Measurements from ENCODE around the gene PDZD2. TPM values are rescaled to one million over a fixed set of nuclear protein-coding genes. Genes with fewer than 3 reads are reported as not detected.
A peak's percentile ranks its signal among the peaks of the same experiment; 100 is the strongest.

Gene PDZD2
- total and polyA plus RNA-seq, 9 donors = 4.6 to 12.6 (median 7.9) TPM

DNA sequence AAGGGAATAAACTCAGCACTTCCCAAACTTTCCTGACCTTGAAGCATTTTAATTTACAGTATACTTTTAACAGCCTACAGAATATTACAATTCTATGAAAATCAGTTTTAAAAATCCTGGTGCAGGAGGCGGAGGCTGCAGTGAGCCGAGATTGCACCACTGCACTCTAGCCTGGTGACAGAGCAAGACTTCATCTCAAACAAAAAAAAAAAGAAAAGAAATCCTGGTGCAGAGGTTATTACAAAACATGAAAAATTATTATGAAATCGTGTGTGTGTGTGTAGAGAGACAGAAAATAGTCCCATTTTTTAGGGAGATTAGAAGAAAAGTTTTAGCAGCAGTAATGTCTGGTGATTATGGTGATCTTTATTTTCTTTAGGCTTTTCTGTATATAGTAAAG, 508.3 kb downstream of the PDZD2 start:
- Histone ChIP-seq H3K36me3 (ENCODE audit: control insufficient read depth, insufficient read depth, low read length) (peaks cover 6% of the 10 kb centered on the region), H3K27me3 (ENCODE audit: control insufficient read depth, insufficient read depth, low read length) (no peaks in the 10 kb centered on the region), H3K4me3 (ENCODE audit: low read length) (no peak overlapping the region), H3K9me3 (replicated peaks; ENCODE audit: control insufficient read depth, low read depth, low read length) (no peaks in the 10 kb centered on the region), H3K27ac (ENCODE audit: low read length) (no peak overlapping the region), H3K4me1 (ENCODE audit: control insufficient read depth, insufficient read depth, low read length) (peaks cover 12% of the 10 kb centered on the region)
- no peak for DNase-seq
- WGBS (ENCODE audit: insufficient coverage) = no CpG with 5 or more reads among the region's 3 CpGs

DNA sequence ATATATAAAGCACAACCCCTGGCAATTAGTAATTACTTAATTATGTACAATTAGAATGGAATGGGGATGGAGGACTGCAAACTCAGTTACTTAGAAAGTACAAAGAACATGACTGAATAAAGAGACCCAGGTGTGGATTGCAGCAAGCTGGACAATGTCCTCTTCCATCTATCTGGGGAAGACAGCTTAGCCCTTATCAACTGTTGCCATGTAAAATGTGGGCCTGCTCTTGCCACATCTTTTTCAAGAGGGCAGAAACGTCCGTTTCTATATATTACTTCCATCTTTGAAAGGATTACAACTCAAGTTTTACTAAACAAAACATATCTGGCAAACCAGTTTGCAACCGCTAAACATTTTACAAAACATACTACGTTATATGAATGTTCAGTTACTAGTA, 509.0 kb downstream of the PDZD2 start:
- WGBS (ENCODE audit: insufficient coverage) = 80% methylated on average over 2 of the region's 4 CpGs
- peaks cover 12% of the 10 kb centered on the region for H3K4me1 ChIP-seq (ENCODE audit: control insufficient read depth, insufficient read depth, low read length)
- H3K27me3 ChIP-seq (ENCODE audit: control insufficient read depth, insufficient read depth, low read length) = no peaks in the 10 kb centered on the region
- H3K36me3 ChIP-seq (ENCODE audit: control insufficient read depth, insufficient read depth, low read length) = peaks cover 6% of the 10 kb centered on the region
- no peak overlapping the region for H3K4me3 ChIP-seq (ENCODE audit: low read length)
- no peak for DNase-seq
- no peaks in the 10 kb centered on the region for H3K9me3 ChIP-seq (replicated peaks; ENCODE audit: control insufficient read depth, low read depth, low read length)
- H3K27ac ChIP-seq (ENCODE audit: low read length) = no peak overlapping the region

DNA sequence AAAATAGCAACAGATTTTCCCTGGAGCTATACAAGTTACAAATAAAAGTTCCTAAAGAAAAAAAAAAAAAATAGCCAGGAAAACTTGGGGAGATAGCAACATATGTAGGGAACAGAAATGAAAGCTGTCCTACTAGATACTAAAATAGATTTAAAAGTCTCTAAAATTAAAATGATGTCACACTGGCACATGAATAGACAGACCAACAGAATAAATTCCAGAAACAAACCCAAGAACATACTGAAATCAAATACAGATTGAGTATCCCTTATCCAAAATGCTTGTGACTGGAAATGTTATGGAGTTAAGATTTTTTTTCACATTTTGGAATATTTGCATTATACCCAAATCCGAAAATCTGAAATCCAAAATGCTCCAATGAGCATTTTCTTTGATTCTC, 511.4 kb downstream of the PDZD2 start:
- H3K27ac ChIP-seq (ENCODE audit: low read length) = no peak overlapping the region
- H3K4me3 ChIP-seq (ENCODE audit: low read length) = no peak overlapping the region
- no CpG with 5 or more reads among the region's 1 CpG for WGBS (ENCODE audit: insufficient coverage)
- H3K9me3 ChIP-seq (replicated peaks; ENCODE audit: control insufficient read depth, low read depth, low read length) = no peaks in the 10 kb centered on the region
- no peaks in the 10 kb centered on the region for H3K27me3 ChIP-seq (ENCODE audit: control insufficient read depth, insufficient read depth, low read length)
- H3K36me3 ChIP-seq (ENCODE audit: control insufficient read depth, insufficient read depth, low read length) = peaks cover 6% of the 10 kb centered on the region
- peaks cover 2% of the 10 kb centered on the region for H3K4me1 ChIP-seq (ENCODE audit: control insufficient read depth, insufficient read depth, low read length)
- peak; percentile 51 for DNase-seq

DNA sequence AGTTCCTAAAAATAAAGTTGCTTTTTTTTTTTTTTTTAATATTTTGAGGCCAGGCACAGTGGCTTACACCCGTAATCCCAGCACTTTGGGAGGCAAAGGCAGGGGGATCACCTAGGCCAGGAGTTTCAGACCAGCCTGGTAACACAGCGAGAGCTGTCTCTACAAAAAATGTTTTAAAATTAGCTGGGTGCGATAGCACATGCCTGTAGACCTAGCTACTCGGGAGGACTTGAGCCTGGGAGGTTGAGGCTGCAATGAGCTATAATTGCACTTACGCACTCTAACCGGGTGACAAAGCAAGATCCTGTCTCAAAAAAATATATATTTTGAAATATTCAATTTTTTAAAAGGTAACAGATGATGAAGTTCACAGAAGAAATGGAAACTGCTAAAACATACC, 512.3 kb downstream of the PDZD2 start:
- Histone ChIP-seq H3K36me3 (ENCODE audit: control insufficient read depth, insufficient read depth, low read length) (peaks cover 6% of the 10 kb centered on the region), H3K4me3 (ENCODE audit: low read length) (no peak overlapping the region), H3K4me1 (ENCODE audit: control insufficient read depth, insufficient read depth, low read length) (no peaks in the 10 kb centered on the region), H3K9me3 (replicated peaks; ENCODE audit: control insufficient read depth, low read depth, low read length) (no peaks in the 10 kb centered on the region), H3K27me3 (ENCODE audit: control insufficient read depth, insufficient read depth, low read length) (no peaks in the 10 kb centered on the region), H3K27ac (ENCODE audit: low read length) (no peak overlapping the region)
- 80% methylated on average over 2 of the region's 6 CpGs for WGBS (ENCODE audit: insufficient coverage)
- no peak for DNase-seq

DNA sequence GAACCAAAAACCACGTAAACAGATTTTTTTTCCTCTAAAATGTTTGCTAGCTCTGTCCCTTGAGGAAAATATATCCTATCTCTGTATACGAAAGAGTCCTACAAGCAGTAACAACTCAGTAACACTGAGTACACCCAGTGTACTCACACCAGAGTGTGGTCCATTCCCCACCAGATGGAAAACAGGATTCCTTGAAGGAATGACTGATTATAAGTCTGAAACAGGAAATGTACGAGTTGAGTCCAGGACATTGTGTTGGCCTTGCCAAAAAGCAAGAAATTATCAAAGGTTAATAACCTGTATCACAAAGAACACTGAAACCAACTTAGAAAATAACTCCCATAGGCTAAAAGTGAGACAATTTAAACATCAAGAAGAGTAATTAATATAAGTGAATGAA, 514.8 kb downstream of the PDZD2 start:
- no peaks in the 10 kb centered on the region for H3K9me3 ChIP-seq (replicated peaks; ENCODE audit: control insufficient read depth, low read depth, low read length)
- H3K27me3 ChIP-seq (ENCODE audit: control insufficient read depth, insufficient read depth, low read length) = no peaks in the 10 kb centered on the region
- peaks cover 8% of the 10 kb centered on the region for H3K36me3 ChIP-seq (ENCODE audit: control insufficient read depth, insufficient read depth, low read length)
- no peaks in the 10 kb centered on the region for H3K4me1 ChIP-seq (ENCODE audit: control insufficient read depth, insufficient read depth, low read length)
- DNase-seq = peak; percentile 25
- H3K27ac ChIP-seq (ENCODE audit: low read length) = no peak overlapping the region
- WGBS (ENCODE audit: insufficient coverage) = no CpG with 5 or more reads among the region's 3 CpGs
- H3K4me3 ChIP-seq (ENCODE audit: low read length) = no peak overlapping the region

DNA sequence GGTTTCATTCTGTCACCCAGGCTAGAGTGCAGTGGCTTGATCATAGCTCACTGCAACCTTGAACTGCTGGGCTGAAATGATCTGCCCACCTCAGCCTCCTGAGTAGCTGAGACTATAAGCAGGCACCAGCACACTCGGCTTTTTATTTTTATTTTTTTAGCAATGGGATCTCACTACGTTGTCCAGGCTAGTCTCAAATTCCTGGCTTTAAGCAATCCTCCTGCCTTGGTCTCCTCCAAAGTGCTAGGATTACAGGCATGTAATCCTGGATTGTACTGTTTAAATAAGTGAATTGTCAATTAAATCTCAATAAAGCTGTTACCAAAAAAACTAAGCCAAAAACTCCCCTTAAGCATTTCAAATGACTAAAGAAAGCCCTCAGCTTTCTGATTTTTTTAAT, 516.3 kb downstream of the PDZD2 start:
- no peaks in the 10 kb centered on the region for H3K27me3 ChIP-seq (ENCODE audit: control insufficient read depth, insufficient read depth, low read length)
- H3K4me1 ChIP-seq (ENCODE audit: control insufficient read depth, insufficient read depth, low read length) = no peaks in the 10 kb centered on the region
- no CpG with 5 or more reads among the region's 2 CpGs for WGBS (ENCODE audit: insufficient coverage)
- peaks cover 3% of the 10 kb centered on the region for H3K36me3 ChIP-seq (ENCODE audit: control insufficient read depth, insufficient read depth, low read length)
- H3K4me3 ChIP-seq (ENCODE audit: low read length) = no peak overlapping the region
- DNase-seq = no peak
- H3K9me3 ChIP-seq (replicated peaks; ENCODE audit: control insufficient read depth, low read depth, low read length) = no peaks in the 10 kb centered on the region
- no peak overlapping the region for H3K27ac ChIP-seq (ENCODE audit: low read length)

DNA sequence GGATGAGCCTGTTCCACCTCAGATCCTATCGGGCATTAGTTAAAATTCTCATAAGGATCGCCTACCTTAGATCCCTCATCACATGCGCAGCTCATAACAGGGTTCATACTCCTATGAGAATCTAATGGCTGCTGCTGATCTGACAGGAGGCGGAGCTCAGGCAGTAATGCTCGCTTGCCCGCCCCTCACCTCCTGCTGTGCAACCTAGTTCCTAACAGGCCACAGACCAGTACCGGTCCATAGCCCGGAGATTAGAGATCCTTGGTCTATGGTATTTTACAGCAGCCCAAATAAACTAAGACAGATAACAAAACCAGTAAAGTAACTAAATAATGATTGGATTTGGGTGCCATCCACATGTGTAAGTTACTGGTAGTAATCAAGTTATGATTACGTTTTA, 517.7 kb downstream of the PDZD2 start:
- 100% methylated on average over 5 of the region's 9 CpGs for WGBS (ENCODE audit: insufficient coverage)
- Histone ChIP-seq H3K36me3 (ENCODE audit: control insufficient read depth, insufficient read depth, low read length) (peaks cover 3% of the 10 kb centered on the region), H3K27ac (ENCODE audit: low read length) (no peak overlapping the region), H3K9me3 (replicated peaks; ENCODE audit: control insufficient read depth, low read depth, low read length) (no peaks in the 10 kb centered on the region), H3K4me1 (ENCODE audit: control insufficient read depth, insufficient read depth, low read length) (no peaks in the 10 kb centered on the region), H3K27me3 (ENCODE audit: control insufficient read depth, insufficient read depth, low read length) (no peaks in the 10 kb centered on the region), H3K4me3 (ENCODE audit: low read length) (no peak overlapping the region)
- no peak for DNase-seq

DNA sequence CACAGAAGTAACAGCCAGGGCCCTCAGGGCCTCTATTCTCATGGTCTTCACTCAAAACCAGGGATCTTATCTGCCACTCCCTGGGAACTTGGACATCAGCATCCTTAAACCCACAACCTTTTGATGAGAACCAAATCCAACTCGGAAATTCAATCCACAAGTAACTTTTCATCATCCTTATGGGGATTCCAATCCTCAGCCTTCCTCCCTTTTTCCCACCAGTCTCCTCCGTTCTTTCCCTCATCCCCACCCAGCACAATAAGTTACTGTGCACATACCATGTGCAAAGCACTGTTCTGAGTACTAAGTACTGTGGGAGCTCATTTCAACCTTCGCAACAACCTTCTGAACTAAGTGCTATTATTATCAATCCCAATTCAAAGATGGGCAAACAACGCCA, 518.1 kb downstream of the PDZD2 start:
- no peak overlapping the region for H3K27ac ChIP-seq (ENCODE audit: low read length)

DNA sequence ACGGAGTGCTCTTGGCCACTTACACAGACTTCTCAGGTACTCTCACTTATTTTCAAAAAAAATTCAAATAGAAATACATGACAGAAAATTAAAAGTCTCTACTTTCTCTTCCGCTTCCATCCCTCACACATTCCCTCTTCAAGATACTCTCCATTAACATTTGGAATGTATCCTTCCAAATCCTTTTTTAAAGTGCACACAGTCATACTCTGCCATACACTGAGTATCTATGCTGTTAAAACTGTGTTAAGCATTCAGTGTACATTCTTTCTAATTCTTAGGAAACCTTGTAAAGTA, 519.7 kb downstream of the PDZD2 start:
- 42% methylated on average over 1 of the region's 2 CpGs for WGBS (ENCODE audit: insufficient coverage)
- H3K4me1 ChIP-seq (ENCODE audit: control insufficient read depth, insufficient read depth, low read length) = no peaks in the 10 kb centered on the region
- no peak overlapping the region for H3K4me3 ChIP-seq (ENCODE audit: low read length)
- H3K36me3 ChIP-seq (ENCODE audit: control insufficient read depth, insufficient read depth, low read length) = peaks cover 3% of the 10 kb centered on the region
- H3K9me3 ChIP-seq (replicated peaks; ENCODE audit: control insufficient read depth, low read depth, low read length) = no peaks in the 10 kb centered on the region
- DNase-seq = no peak
- H3K27me3 ChIP-seq (ENCODE audit: control insufficient read depth, insufficient read depth, low read length) = no peaks in the 10 kb centered on the region
- H3K27ac ChIP-seq (ENCODE audit: low read length) = no peak overlapping the region

More for the DNA sequence above, 518.1 kb downstream of the PDZD2 start:
- H3K4me3 ChIP-seq (ENCODE audit: low read length) = no peak overlapping the region
- WGBS (ENCODE audit: insufficient coverage) = 53% methylated on average over 3 of the region's 4 CpGs
- no peaks in the 10 kb centered on the region for H3K9me3 ChIP-seq (replicated peaks; ENCODE audit: control insufficient read depth, low read depth, low read length)
- DNase-seq = no peak
- peaks cover 3% of the 10 kb centered on the region for H3K36me3 ChIP-seq (ENCODE audit: control insufficient read depth, insufficient read depth, low read length)
- no peaks in the 10 kb centered on the region for H3K27me3 ChIP-seq (ENCODE audit: control insufficient read depth, insufficient read depth, low read length)
- H3K4me1 ChIP-seq (ENCODE audit: control insufficient read depth, insufficient read depth, low read length) = no peaks in the 10 kb centered on the region

DNA sequence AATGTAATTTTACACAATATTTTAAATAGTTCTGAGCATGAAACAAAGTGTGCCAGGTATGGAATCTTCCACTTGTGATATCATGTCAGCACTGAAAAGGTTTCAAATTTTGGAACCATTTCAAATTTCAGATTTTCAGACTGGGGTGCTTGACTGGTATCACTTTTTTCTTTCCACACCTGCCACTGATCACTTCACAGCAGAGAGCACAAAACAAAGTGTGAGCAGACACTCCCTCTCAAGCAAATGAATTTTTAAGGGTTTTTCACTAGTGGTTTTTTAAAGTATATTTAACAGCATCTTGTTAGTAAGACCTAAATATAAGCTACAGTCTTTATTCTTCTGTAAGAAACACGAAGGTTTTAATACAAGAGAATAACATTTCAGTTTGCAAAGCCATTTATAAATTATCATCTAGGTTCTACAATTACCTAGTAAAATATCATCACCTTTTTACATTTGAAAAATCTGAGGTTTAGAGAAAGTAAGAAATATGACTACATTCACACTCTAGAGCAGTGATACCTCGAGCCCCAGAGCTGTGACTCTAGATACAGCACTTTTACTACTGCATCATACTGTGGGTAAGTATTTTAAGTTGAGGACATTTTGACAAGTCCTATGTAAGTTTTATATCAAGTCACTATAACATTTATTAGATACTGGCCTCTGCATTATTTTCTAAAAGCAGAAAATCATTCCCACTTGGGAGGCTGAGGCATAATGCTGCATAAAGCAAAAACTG, 520.6 kb downstream of the PDZD2 start:
- H3K9me3 ChIP-seq (replicated peaks; ENCODE audit: control insufficient read depth, low read depth, low read length) = no peaks in the 10 kb centered on the region
- H3K27me3 ChIP-seq (ENCODE audit: control insufficient read depth, insufficient read depth, low read length) = no peaks in the 10 kb centered on the region
- peaks cover 3% of the 10 kb centered on the region for H3K36me3 ChIP-seq (ENCODE audit: control insufficient read depth, insufficient read depth, low read length)
- DNase-seq = no peak
- H3K27ac ChIP-seq (ENCODE audit: low read length) = no peak overlapping the region
- no peak overlapping the region for H3K4me3 ChIP-seq (ENCODE audit: low read length)
- WGBS (ENCODE audit: insufficient coverage) = no CpG with 5 or more reads among the region's 2 CpGs
- H3K4me1 ChIP-seq (ENCODE audit: control insufficient read depth, insufficient read depth, low read length) = no peaks in the 10 kb centered on the region

DNA sequence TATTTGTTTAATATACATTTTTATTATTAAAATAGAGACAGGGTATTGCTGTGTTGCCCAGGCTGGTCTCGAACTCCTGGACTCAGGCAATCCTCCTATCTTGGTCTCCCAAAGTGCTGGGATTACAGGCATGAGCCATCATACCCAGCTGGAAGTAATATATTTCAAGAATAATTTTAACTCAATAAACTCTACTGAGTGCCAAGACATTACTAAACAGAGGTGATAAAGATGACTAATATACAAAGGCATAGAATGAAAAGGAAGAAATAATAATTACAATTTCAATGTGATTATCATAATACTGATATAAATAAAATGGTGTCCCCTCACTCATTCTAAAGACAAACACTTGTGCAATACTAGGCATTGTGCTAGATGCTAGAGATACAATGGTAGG, 521.3 kb downstream of the PDZD2 start:
- no CpG with 5 or more reads among the region's 1 CpG for WGBS (ENCODE audit: insufficient coverage)
- Histone ChIP-seq H3K36me3 (ENCODE audit: control insufficient read depth, insufficient read depth, low read length) (peaks cover 3% of the 10 kb centered on the region), H3K4me1 (ENCODE audit: control insufficient read depth, insufficient read depth, low read length) (no peaks in the 10 kb centered on the region), H3K4me3 (ENCODE audit: low read length) (no peak overlapping the region), H3K27me3 (ENCODE audit: control insufficient read depth, insufficient read depth, low read length) (no peaks in the 10 kb centered on the region), H3K27ac (ENCODE audit: low read length) (no peak overlapping the region), H3K9me3 (replicated peaks; ENCODE audit: control insufficient read depth, low read depth, low read length) (no peaks in the 10 kb centered on the region)
- no peak for DNase-seq
